DND-41 (cell line): ENCODE measurements around the gene HMGN4.
A peak's percentile ranks its signal among the peaks of the same experiment; 100 is the strongest.

Experiments
- ATAC-seq: fragments of 200-7000 bp; cut with Tn5 transposase; 3 replicates; pipeline ENCODE4 v1.9.1; 2021; ENCODE audit warnings: low read depth; ENCODE audit not compliant: insufficient read depth
- DNase-seq: peaks from one replicate; pipeline ENCODE4 v3.0.0-alpha.2; 2020
- H2AFZ ChIP-seq: 2 replicates; pipeline ENCODE4 v1.6.0; 2012; ENCODE audit warnings: low read depth, low read length
- H3K27ac ChIP-seq: 2 replicates; pipeline ENCODE4 v1.5.1; 2012; ENCODE audit warnings: low read length, inconsistent platforms
- H3K27me3 ChIP-seq: fragments of 200-600 bp; sonication (generic); 2 replicates; pipeline ENCODE4 v1.6.0; 2012; ENCODE audit warnings: low read length, mild to moderate bottlenecking, inconsistent platforms; ENCODE audit not compliant: insufficient read depth, poor library complexity
- H3K36me3 ChIP-seq: 2 replicates; pipeline ENCODE4 v1.5.1; 2012; ENCODE audit warnings: low read length, inconsistent platforms; ENCODE audit not compliant: insufficient read depth
- H3K4me1 ChIP-seq: 2 replicates; pipeline ENCODE4 v1.5.1; 2012; ENCODE audit warnings: mild to moderate bottlenecking, low read length; ENCODE audit not compliant: insufficient read depth
- H3K4me2 ChIP-seq: 2 replicates; pipeline ENCODE4 v1.6.0; 2012; ENCODE audit warnings: mild to moderate bottlenecking, moderate library complexity, low read length, inconsistent platforms; ENCODE audit not compliant: insufficient read depth
- H3K4me3 ChIP-seq, 2 experiments: fragments of 200-600 bp in 1 of 2; shearing (Covaris generic) in 1 of 2; 2 replicates each; pipeline ENCODE4 v1.5.1; 2012 to 2016; ENCODE audit warnings: inconsistent platforms in 2 of 2, low read length in 2 of 2, mild to moderate bottlenecking in 2 of 2, low read depth in 1 of 2, moderate library complexity in 1 of 2
- H3K79me2 ChIP-seq: 2 replicates; pipeline ENCODE4 v1.6.0; 2012; ENCODE audit warnings: low read length, inconsistent platforms; ENCODE audit not compliant: insufficient read depth
- H3K9ac ChIP-seq: 2 replicates; pipeline ENCODE4 v1.6.0; 2012; ENCODE audit warnings: low read depth, mild to moderate bottlenecking, inconsistent platforms, low read length, moderate library complexity
- H3K9me3 ChIP-seq: 2 replicates; pipeline ENCODE4 v1.5.1; 2012; ENCODE audit warnings: low read length, moderate library complexity, mild to moderate bottlenecking, inconsistent platforms; ENCODE audit not compliant: insufficient read depth, severe bottlenecking
- H4K20me1 ChIP-seq: 2 replicates; pipeline ENCODE4 v1.6.0; 2012; ENCODE audit warnings: low read length; ENCODE audit not compliant: insufficient read depth
- EZH2 ChIP-seq: IDR thresholded peaks from 3 replicates; pipeline ENCODE4 v1.6.1; 2012; ENCODE audit warnings: borderline replicate concordance, low read depth, mild to moderate bottlenecking, moderate library complexity, low read length, inconsistent platforms; ENCODE audit not compliant: severe bottlenecking
- TF ChIP-seq, protein P1 (sequence below): IDR thresholded peaks from 2 replicates; pipeline ENCODE4 v1.5.1; 2012; ENCODE audit warnings: borderline replicate concordance, low read length, moderate library complexity, mild to moderate bottlenecking; ENCODE audit not compliant: poor library complexity, severe bottlenecking; ENCODE audit errors: extremely low read depth

HMGN4 gene

DNA sequence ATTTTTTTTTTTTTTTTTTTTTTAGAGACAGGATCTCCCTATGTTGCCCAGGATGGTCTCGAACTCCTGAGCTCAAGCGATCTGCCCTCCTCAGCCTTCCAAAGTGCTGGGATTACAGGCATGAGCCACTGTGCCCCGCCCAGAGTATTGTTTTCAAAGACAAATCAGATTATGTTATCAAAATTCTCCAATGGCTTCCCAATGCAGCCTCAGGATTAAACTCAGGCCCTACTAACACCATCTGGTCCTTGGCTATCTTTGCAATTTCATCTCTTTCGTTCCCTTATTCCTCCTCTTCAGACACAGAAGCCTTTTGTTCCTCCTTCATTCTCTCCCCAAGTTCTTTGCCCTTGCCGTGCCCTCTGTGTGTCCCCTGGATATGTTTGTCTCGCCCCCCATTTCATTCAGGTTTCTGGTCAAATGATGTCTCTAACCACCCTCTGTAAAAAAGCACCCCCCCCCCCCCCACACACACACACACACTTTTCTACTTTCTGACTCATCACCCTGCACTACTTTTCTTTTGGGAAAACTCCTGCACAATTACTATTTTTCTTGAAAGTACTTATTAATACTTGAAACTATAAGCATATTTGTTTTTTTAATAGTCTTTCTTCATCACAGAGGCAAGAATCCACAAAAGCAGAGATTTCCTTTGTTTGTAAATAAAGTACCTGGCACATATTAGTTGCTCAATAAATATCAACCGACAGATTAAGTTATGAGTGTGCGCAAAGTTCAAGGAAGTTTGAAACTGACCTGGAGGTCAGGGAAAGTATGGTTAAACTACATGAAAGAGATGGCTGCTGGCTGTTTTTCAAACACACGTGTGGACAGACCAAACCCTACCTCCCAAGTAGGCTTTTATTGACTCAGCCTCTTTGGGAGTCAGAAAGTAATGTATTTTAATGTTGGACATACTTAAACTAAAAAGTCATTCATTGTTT lies 21.4 kb upstream of the HMGN4 start:
- peaks cover 17% of the 10 kb centered on the region for H3K4me1 ChIP-seq
- no peaks in the 10 kb centered on the region for H4K20me1 ChIP-seq
- H3K27ac ChIP-seq = no peak overlapping the region
- H2AFZ ChIP-seq = no peak overlapping the region
- H3K9me3 ChIP-seq = no peaks in the 10 kb centered on the region
- no peak overlapping the region for H3K9ac ChIP-seq
- TF ChIP-seq, protein P1, sequence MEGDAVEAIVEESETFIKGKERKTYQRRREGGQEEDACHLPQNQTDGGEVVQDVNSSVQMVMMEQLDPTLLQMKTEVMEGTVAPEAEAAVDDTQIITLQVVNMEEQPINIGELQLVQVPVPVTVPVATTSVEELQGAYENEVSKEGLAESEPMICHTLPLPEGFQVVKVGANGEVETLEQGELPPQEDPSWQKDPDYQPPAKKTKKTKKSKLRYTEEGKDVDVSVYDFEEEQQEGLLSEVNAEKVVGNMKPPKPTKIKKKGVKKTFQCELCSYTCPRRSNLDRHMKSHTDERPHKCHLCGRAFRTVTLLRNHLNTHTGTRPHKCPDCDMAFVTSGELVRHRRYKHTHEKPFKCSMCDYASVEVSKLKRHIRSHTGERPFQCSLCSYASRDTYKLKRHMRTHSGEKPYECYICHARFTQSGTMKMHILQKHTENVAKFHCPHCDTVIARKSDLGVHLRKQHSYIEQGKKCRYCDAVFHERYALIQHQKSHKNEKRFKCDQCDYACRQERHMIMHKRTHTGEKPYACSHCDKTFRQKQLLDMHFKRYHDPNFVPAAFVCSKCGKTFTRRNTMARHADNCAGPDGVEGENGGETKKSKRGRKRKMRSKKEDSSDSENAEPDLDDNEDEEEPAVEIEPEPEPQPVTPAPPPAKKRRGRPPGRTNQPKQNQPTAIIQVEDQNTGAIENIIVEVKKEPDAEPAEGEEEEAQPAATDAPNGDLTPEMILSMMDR = no peak
- TF ChIP-seq EZH2 = no peak
- no peaks in the 10 kb centered on the region for H3K36me3 ChIP-seq
- H3K4me2 ChIP-seq = no peak overlapping the region
- DNase-seq = no peak
- H3K27me3 ChIP-seq = no peaks in the 10 kb centered on the region
- H3K79me2 ChIP-seq = no peaks in the 10 kb centered on the region
- H3K4me3 ChIP-seq = no peak overlapping the region
- ATAC-seq = no peak

DNA sequence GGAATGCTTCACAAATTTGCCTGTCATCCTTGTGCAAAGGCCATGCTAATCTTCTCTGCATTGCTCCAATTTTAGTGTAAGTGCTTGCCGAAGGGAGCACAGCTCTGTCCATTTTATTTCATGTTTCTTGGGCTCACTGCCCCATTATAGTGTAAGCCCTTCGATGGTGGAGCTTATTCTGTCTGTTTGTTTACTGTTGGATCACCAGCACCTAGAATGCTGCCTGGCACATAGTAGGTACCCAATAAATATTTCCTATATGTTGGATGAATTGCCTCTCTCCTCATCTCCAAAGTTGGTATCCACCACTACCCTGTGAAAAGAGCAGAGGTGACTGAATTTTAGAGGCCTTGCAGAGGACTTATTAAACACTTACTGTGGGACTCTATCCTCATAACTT lies 18.8 kb upstream of the HMGN4 start:
- no peak overlapping the region for H3K9ac ChIP-seq
- H2AFZ ChIP-seq = no peak overlapping the region
- no peaks in the 10 kb centered on the region for H4K20me1 ChIP-seq
- no peak overlapping the region for H3K4me3 ChIP-seq
- H3K27ac ChIP-seq = no peak overlapping the region
- DNase-seq (no peak), ATAC-seq (no peak)
- no peak overlapping the region for H3K4me2 ChIP-seq
- H3K79me2 ChIP-seq = no peaks in the 10 kb centered on the region
- TF ChIP-seq, protein P1 = no peak
- TF ChIP-seq EZH2 = no peak
- no peaks in the 10 kb centered on the region for H3K9me3 ChIP-seq
- H3K36me3 ChIP-seq = no peaks in the 10 kb centered on the region
- H3K4me1 ChIP-seq = peaks cover 18% of the 10 kb centered on the region
- H3K27me3 ChIP-seq = no peaks in the 10 kb centered on the region

DNA sequence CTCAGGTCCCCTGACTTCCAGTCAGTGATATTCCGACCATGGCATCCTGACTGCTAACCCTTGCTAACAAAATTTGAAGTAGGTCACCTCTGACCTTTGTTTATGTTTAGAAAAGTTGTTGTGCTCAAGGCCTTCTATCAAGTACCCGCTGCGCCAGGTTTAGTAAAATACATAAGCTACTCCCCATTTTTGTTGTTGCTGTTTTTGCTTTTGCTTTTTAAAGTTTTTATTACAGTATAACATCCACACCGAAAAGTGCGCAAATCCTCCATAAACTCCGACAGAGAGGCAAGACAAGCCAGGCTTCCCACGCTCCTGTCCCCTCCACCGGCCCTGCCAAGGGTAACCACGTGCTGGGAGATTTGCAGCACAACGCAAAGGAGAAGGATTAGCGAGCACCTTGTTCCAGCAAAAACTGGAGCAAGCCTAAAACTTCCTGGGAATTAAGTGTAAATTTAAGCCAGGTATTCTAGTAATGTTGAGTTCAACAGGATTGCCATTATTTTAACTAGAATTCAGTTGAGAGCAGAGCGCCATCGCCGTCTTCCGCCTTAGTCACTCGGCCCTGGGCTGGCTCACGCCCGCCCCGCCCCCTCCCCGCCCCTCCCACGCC lies 17.8 kb upstream of the HMGN4 start:
- H4K20me1 ChIP-seq = no peaks in the 10 kb centered on the region
- peak overlapping the region; percentile 96 for H2AFZ ChIP-seq
- H3K4me1 ChIP-seq = peaks cover 18% of the 10 kb centered on the region
- ATAC-seq = peak; percentile 60
- no peaks in the 10 kb centered on the region for H3K79me2 ChIP-seq
- H3K4me2 ChIP-seq = peak overlapping the region; percentile 83
- H3K4me3 ChIP-seq = peak overlapping the region in 1 of 2 experiments; percentile 61; a peak in 3 of 4 replicates
- no peaks in the 10 kb centered on the region for H3K27me3 ChIP-seq
- H3K27ac ChIP-seq = peak overlapping the region; percentile 100
- no peak for DNase-seq
- no peaks in the 10 kb centered on the region for H3K9me3 ChIP-seq
- no peaks in the 10 kb centered on the region for H3K36me3 ChIP-seq
- H3K9ac ChIP-seq = peak overlapping the region; percentile 73
- no peak for TF ChIP-seq EZH2
- TF ChIP-seq, protein P1 = no peak
